Measurements from ENCODE around the gene PLCB3.

The PLCB3 gene

GRCh38 chr11:64239662-64240434 is 11.5 kb upstream of the PLCB3 start:
- Histone ChIP-seq H3K79me2 (ENCODE audit: low read length) (peaks cover 36% of the 10 kb centered on the region), H2AFZ (ENCODE audit: low read length) (no peak overlapping the region), H3K4me2 (ENCODE audit: low read depth, low read length) (peak overlapping the region; percentile 97), H3F3A (ENCODE audit: insufficient read depth, low read length) (peaks cover 30% of the 10 kb centered on the region), H3K9me2 (replicated peaks; ENCODE audit: insufficient read depth, low read length) (no peaks in the 10 kb centered on the region), H4K20me1 (ENCODE audit: insufficient read depth, low read length) (no peaks in the 10 kb centered on the region), H3K27ac (ENCODE audit: low read length) (peak overlapping the region; percentile 95), H3K9me3 (replicated peaks; ENCODE audit: insufficient read depth, low read length) (no peaks in the 10 kb centered on the region), H3K36me3 (replicated peaks; ENCODE audit: insufficient read depth, low read length) (no peaks in the 10 kb centered on the region), H3K4me1 (ENCODE audit: low read length) (peaks cover 23% of the 10 kb centered on the region), H3K27me3 (replicated peaks; ENCODE audit: insufficient read depth, low read length) (no peaks in the 10 kb centered on the region), H3K4me3 (ENCODE audit: low read length) (peak overlapping the region; percentile 73), H3K9ac (ENCODE audit: low read length) (peak overlapping the region; percentile 95)
- no peak for TF ChIP-seq CTCF (IDR thresholded peaks at IDR 0.05; ENCODE audit: low read length)
- no peak for TF ChIP-seq EZH2phosphoT487 (IDR thresholded peaks at IDR 0.05; ENCODE audit: low read length)
- no peak for TF ChIP-seq EZH2 (optimal IDR thresholded peaks at IDR 0.05; ENCODE audit: low read depth, low read length)
- no peak for DNase-seq

- peak; percentile 98 for DNase-seq
- no peaks in the 10 kb centered on the region for H3K36me3 ChIP-seq (replicated peaks; ENCODE audit: insufficient read depth, low read length)
- H3K4me3 ChIP-seq (ENCODE audit: low read length): peak within 1 kb of the TSS; percentile 94
- no peak for TF ChIP-seq EZH2phosphoT487 (IDR thresholded peaks at IDR 0.05; ENCODE audit: low read length)
- TF ChIP-seq EZH2 (optimal IDR thresholded peaks at IDR 0.05; ENCODE audit: low read depth, low read length): no peak
- TF ChIP-seq CTCF (IDR thresholded peaks at IDR 0.05; ENCODE audit: low read length): no peak
- H2AFZ ChIP-seq (ENCODE audit: low read length): peak within 1 kb of the TSS; percentile 61; the same call in 1 of the 2 replicates
- no peaks in the 10 kb centered on the region for H3K9me2 ChIP-seq (replicated peaks; ENCODE audit: insufficient read depth, low read length)
- peak within 1 kb of the TSS; percentile 95 for H3K27ac ChIP-seq (ENCODE audit: low read length)
- H3K79me2 ChIP-seq (ENCODE audit: low read length): peaks cover 36% of the 10 kb centered on the region
- H3K9me3 ChIP-seq (replicated peaks; ENCODE audit: insufficient read depth, low read length): no peaks in the 10 kb centered on the region
- no peaks in the 10 kb centered on the region for H4K20me1 ChIP-seq (ENCODE audit: insufficient read depth, low read length)
- peaks cover 30% of the 10 kb centered on the region for H3F3A ChIP-seq (ENCODE audit: insufficient read depth, low read length)
- H3K9ac ChIP-seq (ENCODE audit: low read length): peak within 1 kb of the TSS; percentile 95
- peaks cover 23% of the 10 kb centered on the region for H3K4me1 ChIP-seq (ENCODE audit: low read length)
- no peaks in the 10 kb centered on the region for H3K27me3 ChIP-seq (replicated peaks; ENCODE audit: insufficient read depth, low read length)
- peak within 1 kb of the TSS; percentile 98 for H3K4me2 ChIP-seq (ENCODE audit: low read depth, low read length)
These were observed 10.7 kb upstream of the PLCB3 start, which contains the start of gene FKBP2 for GRCh38 chr11:64240435-64241240. FKBP2 (plus strand) TSS chr11:64241095; CDS start chr11:64242388, 1,293 bp downstream.

GRCh38 chr11:64241241-64241490 is 10.2 kb upstream of the PLCB3 start:
- peak overlapping the region; percentile 73 for H3K4me3 ChIP-seq (ENCODE audit: low read length)
- peak overlapping the region; percentile 95 for H3K9ac ChIP-seq (ENCODE audit: low read length)
- no peaks in the 10 kb centered on the region for H3K36me3 ChIP-seq (replicated peaks; ENCODE audit: insufficient read depth, low read length)
- H3K4me1 ChIP-seq (ENCODE audit: low read length): peaks cover 23% of the 10 kb centered on the region
- DNase-seq: no peak
- peak overlapping the region; percentile 20; the same call in 1 of the 2 replicates for H2AFZ ChIP-seq (ENCODE audit: low read length)
- H3K27me3 ChIP-seq (replicated peaks; ENCODE audit: insufficient read depth, low read length): no peaks in the 10 kb centered on the region
- no peak for TF ChIP-seq EZH2phosphoT487 (IDR thresholded peaks at IDR 0.05; ENCODE audit: low read length)
- TF ChIP-seq EZH2 (optimal IDR thresholded peaks at IDR 0.05; ENCODE audit: low read depth, low read length): no peak
- TF ChIP-seq CTCF (IDR thresholded peaks at IDR 0.05; ENCODE audit: low read length): no peak
- H3K27ac ChIP-seq (ENCODE audit: low read length): peak overlapping the region; percentile 95
- no peaks in the 10 kb centered on the region for H4K20me1 ChIP-seq (ENCODE audit: insufficient read depth, low read length)
- no peaks in the 10 kb centered on the region for H3K9me2 ChIP-seq (replicated peaks; ENCODE audit: insufficient read depth, low read length)
- peaks cover 36% of the 10 kb centered on the region for H3K79me2 ChIP-seq (ENCODE audit: low read length)
- peak overlapping the region; percentile 97; the same call in 1 of the 2 replicates for H3K4me2 ChIP-seq (ENCODE audit: low read depth, low read length)
- no peaks in the 10 kb centered on the region for H3K9me3 ChIP-seq (replicated peaks; ENCODE audit: insufficient read depth, low read length)
- H3F3A ChIP-seq (ENCODE audit: insufficient read depth, low read length): peaks cover 30% of the 10 kb centered on the region

All from MM.1S (cell line).